HG03108 (cell line): Measurements from ENCODE around the gene C11orf65.

Experiments
- ATAC-seq: cut with Tn5 transposase; IDR thresholded peaks from one replicate; pipeline ENCODE4 v1.9.1; 2021; ENCODE audit warnings: moderate library complexity; ENCODE audit not compliant: unreplicated experiment

Gene C11orf65, protein sequence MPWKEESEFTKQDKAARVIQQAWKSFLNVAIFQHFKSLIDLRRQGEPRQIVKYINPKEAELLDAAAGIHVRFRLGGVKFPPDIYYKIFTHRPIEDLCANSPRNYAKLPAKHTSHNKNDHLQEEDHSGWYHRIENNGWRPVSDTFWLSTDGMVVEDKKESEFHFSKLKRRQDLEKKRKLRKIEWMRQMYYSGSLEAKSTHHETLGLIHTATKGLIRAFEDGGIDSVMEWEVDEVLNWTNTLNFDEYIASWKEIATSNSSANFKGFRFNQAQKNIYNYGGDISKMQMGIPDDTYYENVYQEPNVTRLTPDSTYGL

DNA sequence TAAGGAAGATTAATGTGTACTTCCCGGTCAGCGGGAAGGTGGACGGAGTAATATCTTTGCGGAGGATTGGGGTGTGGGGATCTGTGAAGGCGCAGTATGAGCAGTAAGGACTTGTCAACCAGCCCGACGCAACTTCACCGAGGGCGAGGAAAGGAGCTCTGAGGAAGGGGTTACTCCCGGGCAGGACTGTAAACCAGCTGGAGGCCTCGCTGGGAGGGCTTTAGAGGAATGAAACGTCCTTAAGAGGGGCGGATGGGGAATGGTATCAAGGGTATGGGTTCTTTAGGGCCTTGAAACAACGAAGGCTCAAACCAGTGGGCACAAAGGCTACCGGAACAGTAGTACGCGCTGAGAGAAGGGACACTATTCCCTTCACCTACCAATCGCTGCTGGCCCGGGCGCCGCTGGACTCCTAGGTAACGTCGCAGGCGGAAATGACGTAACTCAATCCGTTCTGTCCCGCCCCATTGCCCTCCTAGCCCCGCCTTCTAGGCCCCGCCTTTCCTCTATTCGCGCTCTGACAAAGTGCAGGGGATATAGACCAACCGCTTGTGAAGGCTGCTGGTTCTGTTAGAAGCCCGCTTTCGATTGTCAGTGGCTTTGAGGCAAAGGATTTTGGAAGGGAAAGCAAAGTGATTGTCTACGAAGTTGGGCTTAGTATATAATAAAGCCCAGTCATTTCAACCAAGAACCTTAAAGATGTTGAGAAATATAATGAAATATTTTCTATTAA is at the start of gene C11orf65:
TSS of gene C11orf65 (minus strand) at position 439 of the 733 bp plus-strand sequence. CDS start 5,970 bp downstream, outside the sequence.
- ATAC-seq = peak; percentile 99

DNA sequence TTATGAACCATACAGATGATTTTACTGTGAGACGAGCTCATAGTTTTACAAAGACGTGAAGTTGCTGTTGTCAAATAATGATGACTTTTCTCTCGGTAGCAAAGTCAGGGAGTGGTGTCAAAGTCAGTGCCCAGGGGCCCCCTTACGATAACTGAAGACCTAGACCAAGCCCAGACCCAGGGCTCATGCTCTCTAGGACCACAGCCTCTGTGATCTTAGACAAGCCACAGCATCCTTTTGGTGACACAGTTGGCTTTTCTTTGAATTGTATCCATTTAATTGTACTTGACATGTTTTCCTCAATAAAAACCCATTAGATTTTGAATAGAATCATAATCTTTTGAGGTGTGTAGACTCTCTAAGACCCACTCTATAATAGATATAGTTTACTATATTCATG is 48.8 kb upstream of the C11orf65 start:
- ATAC-seq = no peak

DNA sequence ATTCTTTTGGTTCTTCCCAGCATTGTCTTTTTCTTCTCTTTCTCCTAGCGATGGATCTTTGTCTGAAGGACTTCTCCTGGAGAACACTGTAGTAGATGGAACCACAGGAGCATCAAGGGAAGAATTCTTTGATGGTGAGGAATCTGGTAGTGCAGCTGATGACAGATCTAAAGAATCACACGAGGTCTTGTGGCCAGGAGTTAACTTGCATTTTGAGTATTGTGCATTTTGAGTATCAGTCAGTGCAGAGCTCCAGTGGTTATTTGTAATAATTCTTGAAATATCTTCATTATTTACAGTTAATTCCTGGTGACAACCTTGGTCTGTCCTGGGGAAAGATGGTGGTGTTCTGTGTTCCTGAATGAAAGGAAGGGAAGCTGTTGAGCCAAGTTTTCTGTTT is 45.4 kb upstream of the C11orf65 start:
- ATAC-seq = no peak

DNA sequence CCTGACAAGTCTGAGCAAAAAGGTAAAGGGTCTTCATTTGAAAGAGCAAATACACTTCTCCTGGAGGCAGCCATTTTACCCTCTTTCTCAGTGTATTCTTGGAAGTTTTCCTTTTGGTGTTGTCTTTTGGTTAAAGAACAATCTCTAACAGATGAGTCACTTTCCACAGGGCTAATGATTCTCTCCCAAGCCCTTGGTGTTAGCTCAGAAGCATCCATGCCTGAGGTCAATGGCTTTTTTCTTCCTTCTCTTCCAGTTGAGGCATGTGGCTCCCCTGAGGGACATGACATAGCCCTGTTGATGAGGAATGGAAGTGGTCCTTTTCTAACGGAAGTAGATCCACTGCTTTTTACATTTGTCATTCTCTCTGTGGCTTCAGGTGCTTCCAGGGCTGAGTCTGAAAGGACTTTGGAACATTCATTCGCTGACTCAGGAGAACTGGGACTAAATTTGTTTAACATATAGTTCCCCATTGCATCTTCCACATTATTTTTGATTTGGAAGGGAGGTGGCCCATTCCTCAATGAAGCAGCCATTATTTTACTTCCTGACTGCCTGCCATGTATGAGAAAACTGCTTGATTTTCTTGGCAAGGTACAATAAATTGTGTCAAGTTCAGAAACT is 44.6 kb upstream of the C11orf65 start:
- ATAC-seq = no peak

DNA sequence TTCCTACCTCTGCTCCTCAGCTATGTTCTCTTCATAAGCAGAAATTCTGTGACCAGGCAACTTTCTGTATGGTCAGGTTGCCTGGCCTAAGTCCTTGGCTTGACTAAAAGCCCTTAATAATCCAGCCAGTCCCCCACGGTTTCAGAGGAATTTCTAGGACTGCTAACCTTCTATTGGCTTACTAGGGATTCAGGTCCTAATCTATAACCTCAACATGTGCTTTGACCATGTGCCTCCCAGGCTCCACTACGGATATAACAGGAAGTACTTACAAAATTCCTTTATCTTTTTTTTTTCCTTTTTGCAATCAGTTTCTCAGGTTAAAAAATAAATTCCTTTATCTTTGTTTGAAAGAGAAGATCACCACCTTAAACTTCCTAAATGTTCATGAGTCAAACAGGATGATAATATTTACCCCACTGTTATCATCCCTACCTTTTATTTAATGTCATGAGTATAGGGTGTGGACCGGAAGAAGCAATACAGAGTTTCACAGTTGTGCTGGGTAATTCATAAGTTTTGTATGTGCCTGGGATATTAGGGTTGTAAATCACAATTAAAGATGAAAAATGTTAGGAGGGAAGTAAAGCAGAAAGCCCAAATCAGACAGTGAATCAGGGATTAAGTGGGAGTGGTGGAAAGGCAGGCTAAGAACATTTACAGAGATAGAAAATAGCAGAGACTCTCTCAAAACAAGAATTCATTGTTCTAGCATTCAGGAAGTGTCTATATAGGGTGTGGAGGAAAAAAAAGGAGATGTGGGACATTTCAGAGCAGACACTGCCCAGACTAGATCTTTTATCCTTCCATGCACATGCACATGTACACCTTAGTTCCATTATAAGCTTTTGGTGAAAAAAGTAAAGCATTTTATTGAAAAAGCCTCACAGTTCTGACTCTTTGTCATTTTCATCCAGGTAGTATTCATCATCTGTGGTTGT is 41.6 kb upstream of the C11orf65 start:
- ATAC-seq = no peak

DNA sequence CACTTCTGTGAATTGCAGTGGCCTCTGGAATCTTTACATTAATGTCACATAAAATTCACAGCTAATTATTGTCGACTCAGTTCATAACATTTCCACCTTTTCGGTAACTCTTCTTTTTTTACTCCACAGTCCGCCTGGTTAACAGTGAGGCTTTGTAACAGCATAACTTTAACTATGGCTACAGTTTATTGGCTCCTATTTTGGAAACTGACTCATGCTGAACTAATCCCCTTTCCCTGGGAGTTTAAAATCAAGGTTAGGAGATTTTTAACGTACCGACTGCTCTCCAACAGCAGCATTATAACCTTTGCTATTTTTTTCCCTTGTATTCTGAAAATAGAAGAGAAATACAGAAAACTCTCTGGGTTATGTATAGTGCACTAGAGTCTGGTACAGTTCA is 34.1 kb upstream of the C11orf65 start:
- no peak for ATAC-seq

DNA sequence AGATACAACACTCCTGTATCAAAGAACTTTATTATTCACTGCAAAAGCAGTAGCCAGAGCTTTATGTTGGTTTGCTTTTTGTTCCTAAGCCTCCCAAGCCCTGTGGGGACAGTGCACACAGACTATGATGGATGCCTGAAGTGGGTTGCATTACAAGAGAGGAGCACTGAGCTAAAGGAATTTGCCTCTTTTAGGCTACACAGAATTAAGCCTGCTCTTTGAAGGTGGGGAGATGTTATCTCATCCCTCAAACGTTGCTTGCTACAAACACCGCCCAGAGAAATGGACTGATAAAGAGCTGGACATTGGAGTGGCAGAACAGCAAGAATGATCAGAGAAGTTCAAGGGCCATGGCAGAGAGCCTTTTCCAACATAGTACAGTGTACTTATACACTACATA is 33.4 kb upstream of the C11orf65 start:
- no peak for ATAC-seq

DNA sequence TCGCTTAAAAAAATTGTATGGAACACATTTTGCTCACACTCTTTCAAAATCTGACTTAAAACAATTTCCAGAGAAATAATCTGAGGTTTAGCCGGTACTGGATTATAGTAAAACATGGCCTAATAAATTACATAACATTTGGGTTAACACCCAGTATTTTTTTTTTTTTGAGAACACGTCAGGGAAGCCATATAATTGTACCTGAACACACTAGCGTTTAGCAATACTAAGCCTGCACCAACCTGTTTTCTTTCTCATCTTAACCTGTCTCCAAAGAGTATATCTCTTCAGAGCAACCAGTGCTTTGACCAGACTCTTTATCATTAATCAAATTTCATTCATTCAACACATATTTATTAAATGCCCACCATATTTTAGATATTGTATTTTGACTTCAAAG is 32.8 kb upstream of the C11orf65 start:
- no peak for ATAC-seq

DNA sequence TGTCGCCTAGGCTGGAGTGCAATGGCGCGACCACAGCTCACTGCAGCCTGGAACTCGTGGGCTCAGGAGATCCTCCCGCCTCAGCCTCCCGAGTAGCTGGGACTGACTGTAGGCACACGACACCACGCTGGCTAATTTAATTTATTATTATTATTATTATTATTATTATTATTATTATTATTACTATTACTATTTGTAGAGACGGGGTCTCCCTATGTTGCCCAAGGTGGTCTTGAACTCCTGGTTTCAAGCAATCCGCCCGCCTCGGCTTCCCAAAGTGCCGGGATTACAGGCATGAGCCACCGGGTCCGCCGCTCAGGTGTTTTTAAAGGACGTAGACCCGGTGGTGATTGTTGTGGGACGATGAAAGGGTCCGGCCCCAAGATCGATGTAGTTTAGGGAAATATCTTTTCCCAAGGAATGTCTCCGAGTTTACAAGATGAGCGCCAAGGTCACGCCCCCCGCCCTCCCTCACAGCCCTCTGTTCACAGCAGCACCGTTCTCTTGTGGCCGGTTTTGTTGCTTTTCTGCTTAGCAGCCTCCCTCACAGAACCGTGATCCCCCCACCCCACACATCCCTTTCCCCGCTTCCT is 31.6 kb upstream of the C11orf65 start:
- no peak for ATAC-seq

DNA sequence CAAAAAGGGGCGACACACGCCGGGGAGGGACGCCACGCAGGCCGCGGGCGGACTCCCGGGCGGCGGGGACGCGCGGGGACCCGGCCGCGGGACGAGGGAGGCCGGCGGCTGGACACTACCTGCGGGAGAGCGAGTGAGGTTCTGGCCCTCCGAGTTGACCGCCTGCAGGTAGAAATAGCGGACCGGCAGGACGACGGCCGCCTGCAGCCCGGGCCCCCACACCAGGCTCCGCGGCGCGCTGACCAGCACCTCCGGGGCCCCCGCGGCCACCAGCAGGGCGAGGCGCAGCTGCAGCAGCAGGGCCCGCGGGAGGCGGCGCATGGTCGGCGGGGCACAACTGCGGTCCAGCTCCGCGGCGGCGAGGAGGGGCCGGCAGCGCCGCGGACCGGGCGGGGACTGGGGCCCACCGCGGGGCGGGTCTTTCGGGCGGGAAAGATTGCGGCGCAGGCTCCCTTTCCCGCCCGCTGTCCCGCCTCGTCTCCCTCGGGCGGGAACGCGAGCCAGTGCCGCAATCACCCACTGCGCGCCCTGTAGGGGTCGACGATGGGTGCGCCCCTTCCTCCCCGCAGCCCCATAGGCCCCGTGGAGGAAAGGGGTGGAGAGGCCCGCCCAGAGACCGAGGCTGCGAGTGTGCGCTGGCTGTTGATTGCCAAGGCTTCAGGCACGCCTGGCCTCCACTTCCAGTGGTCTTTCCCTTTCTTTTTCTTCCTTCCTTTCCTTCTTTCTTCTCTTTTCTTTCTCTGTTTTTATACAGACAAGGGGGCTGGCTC is 30.9 kb upstream of the C11orf65 start, which contains the start of gene POGLUT3:
TSS of gene POGLUT3 (minus strand) at position 339 of the 770 bp plus-strand sequence. CDS start at position 321, 18 bp downstream.
- ATAC-seq = peak; percentile 55

DNA sequence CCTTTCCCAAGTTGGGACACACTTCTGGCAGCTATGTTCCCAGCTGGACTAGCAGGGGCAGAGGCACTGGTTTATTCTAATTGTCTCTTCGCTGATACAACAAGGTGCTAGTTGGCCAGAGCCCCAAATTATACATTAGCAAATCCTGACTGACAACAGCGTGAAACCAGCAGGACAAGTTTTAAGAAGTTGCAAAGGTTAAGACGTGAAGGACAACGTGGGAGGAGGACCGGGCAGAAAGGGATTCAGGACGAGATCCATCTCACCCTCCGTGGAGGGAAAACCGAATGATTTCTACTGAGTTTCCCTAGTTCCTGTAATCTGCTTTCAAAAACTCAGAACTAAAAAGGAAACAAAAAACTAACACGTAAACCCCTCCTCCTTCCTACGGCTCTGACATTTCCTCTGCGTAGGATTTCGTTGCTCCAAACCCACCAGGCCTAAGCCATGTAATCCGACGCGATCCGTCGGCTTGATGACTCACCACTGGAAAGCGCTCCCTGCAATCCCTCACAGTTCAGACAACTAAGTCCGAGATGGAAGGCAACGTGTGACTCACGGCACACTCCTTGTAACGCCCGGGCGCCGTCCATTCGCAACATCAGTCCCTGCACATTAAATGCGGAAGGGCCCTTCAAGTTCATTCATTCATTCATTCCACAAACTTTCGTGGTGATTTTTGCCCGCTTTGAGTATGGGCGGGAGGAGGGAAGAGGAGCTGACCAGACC is 30.2 kb upstream of the C11orf65 start:
- ATAC-seq = peak; percentile 48

DNA sequence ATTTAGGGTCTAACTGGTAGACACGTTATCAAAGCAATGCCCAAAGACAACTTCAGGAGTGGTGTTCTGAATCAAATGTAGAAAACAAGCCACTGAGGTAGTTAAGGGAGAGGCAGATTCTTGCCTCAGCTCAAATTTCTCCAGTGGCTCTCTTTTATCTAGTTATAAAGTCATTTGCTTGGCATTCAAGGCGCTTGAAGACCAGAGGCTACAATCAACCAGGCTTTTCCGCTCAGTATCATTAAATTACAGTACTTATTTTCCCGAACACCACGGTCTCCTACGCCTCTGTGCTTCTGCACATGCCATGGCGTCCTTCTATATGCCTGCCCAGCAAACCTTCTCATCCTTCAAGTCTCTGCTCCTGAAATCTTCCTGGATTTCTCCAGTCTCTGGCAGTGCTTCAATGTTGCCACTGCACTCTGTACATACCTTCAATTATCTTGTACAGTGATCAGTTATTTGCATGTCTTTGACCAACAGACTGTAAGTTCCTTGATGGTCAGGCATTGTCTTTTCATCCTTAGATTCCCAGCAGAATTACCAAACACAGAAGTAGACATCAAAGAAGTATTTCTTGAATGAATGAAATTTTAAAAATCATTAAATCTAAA is 29.4 kb upstream of the C11orf65 start:
- ATAC-seq = no peak

DNA sequence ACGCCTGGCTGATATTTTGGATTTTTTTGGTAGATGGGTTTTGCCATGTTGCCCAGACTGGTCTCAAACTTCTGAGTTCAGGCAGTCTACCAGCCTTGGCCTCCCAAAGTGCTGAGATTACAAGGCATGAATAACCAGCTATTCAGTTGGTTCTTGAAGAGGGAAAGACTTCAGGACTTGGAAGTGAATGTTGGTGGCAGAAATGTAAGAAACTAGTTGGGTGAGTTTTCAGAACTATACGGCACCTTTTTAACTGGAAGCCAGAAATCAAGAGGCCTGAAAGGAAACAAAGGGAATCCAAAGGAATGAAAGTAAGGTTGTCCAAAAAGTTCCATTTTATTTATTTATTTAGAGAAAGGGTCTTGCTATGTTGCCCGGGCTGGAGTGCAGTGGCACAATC is 28.0 kb upstream of the C11orf65 start:
- ATAC-seq = no peak

DNA sequence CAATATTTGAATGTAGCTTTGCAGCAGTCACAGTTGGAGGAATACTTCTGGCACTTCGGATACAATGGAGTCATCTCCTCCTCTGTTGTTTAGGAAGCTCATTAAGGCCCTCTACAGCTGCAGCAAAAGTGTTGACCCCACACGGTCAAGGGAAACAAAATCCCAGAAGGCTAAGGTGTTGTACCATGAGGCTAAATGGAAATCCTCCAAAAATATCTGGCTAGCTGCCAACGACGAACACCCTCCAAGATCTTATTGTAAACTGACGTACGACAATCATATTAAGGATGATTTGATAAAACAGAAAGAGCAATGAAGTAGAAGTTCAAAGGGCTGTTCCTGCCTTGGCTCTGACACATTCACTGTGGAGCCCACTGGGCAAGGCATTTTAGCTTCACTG is 26.9 kb upstream of the C11orf65 start:
- ATAC-seq = no peak

DNA sequence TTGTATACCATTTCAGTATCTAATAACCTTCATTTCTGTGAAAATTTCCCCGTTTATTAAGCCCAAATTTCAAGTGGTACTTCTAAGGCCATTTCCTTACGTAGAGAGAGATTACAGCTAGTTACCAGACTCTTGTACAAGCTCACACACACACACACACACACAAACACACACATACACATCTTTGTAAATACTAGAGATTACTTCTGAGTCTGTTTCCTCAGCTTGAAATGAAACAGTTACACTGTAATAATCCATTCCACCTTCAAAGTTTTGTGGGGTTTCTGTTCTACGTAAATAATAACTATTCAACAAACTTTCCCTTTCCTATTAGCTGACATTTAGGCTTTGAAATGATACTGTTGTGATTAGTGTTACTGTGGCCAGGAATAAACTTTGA is 24.6 kb upstream of the C11orf65 start:
- ATAC-seq = no peak

DNA sequence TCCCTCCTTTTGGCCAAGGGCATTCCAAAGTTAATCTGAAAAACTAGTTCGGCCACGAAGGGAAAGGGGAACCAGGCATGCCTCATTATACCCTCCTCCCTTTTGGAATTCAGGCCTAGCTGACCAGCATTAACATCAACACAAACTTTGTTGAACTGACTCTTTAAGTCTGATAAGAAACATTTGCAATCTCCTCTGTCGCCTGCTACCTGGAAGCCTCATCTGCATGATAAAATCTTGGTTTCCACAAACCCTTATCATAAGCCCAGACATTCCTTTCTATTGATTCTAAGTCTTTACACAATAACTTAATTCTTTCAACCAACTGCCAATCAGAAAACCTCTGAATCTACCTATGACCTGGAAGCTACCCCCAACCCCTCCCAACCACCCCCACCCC is 19.5 kb upstream of the C11orf65 start:
- ATAC-seq = no peak

DNA sequence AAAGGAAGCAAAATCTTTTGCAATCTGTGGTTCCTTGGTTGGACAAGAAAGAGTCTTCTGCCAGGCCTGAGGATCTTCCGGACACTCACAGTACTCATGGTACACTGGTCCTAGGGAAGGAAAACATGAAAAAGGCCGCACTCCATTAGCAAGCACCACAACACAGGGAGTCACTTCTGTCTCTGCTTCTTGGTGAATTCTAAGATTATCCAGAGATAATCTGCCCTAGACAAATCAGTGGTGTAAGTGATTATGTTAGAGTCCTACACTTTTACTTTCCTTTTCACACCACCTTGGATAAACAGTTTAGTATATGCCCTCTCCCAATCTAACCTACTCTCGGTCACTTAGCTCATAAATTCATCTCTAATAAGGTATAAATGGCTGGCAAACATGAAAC is 19.0 kb upstream of the C11orf65 start:
- no peak for ATAC-seq

DNA sequence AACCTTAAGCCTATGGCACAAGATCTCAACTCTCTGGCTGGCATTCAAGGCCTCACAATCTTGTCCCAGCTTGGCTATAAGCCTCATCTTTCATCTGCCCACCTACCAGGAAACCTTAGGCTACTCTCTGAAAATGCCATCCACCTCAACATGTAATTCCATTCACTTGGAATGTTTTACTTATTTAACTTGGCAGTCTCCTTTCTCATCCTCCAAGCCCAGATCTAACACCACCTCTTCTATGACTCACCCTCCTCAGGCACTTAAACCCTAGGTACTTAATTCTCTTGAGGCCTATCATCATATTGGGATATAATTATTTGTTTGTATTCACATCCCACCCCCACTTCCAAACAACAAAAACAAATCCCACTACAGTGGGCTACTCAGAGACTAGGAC is 15.8 kb upstream of the C11orf65 start:
- ATAC-seq = no peak
